ENCODE results near the gene CYS1. TPM values are rescaled to one million over a fixed set of nuclear protein-coding genes. Genes with fewer than 3 reads are reported as not detected.

The CYS1 gene
- total RNA-seq, 1 donor = 0.10 TPM

GRCh38 chr2:10053351-10053750, 26.9 kb downstream of the CYS1 start:
- Histone ChIP-seq H3K27me3 (ENCODE audit: insufficient read depth, low read length) (no peaks in the 10 kb centered on the region), H3K4me1 (ENCODE audit: insufficient read depth, low read length) (peaks cover 9% of the 10 kb centered on the region), H3K9me3 (ENCODE audit: low read depth, low read length) (no peaks in the 10 kb centered on the region), H3K4me3 (ENCODE audit: low read length) (no peak overlapping the region)

GRCh38 chr2:10052216-10052615, 28.0 kb downstream of the CYS1 start:
- Histone ChIP-seq H3K4me3 (ENCODE audit: low read length) (no peak overlapping the region), H3K4me1 (ENCODE audit: insufficient read depth, low read length) (peaks cover 6% of the 10 kb centered on the region), H3K9me3 (ENCODE audit: low read depth, low read length) (no peaks in the 10 kb centered on the region), H3K27me3 (ENCODE audit: insufficient read depth, low read length) (no peaks in the 10 kb centered on the region)

- Histone ChIP-seq H3K27me3 (ENCODE audit: insufficient read depth, low read length) (no peaks in the 10 kb centered on the region), H3K4me3 (ENCODE audit: low read length) (no peak overlapping the region), H3K4me1 (ENCODE audit: insufficient read depth, low read length) (peaks cover 9% of the 10 kb centered on the region)
These were observed 31.6 kb downstream of the CYS1 start for GRCh38 chr2:10048501-10049171.

DNA sequence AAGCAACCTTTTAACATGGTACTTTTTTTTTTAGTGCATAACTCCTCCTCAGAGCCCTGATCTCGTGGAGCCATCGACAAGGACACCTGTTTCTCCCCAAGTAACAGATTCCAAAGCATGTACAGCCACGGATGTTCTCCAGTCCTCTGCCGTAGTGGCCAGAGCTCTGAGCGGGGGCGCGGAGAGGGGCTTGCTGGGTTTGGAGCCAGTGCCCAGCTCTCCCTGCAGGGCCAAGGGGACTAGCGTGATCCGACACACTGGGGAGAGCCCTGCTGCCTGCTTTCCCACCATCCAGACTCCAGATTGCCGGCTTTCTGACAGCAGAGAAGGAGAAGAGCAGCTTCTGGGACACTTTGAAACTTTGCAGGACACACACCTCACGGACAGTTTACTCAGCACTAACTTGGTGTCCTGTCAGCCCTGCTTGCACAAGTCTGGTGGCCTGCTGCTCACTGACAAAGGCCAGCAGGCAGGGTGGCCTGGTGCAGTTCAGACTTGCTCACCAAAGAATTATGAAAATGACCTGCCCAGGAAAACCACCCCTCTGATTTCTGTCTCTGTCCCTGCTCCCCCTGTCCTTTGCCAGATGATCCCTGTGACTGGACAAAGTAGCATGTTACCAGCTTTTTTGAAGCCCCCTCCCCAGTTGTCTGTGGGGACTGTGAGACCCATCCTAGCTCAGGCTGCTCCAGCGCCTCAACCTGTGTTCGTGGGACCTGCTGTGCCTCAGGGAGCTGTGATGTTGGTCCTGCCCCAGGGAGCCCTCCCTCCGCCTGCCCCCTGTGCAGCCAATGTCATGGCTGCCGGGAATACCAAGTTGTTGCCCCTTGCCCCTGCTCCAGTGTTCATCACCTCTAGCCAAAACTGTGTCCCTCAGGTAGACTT, 32.4 kb downstream of the CYS1 start:
- Histone ChIP-seq H3K4me1 (ENCODE audit: insufficient read depth, low read length) (peaks cover 10% of the 10 kb centered on the region), H3K9me3 (ENCODE audit: low read depth, low read length) (no peaks in the 10 kb centered on the region), H3K27me3 (ENCODE audit: insufficient read depth, low read length) (no peaks in the 10 kb centered on the region), H3K4me3 (ENCODE audit: low read length) (no peak overlapping the region)

More at GRCh38 chr2:10048501-10049171, 31.6 kb downstream of the CYS1 start:
- H3K9me3 ChIP-seq (ENCODE audit: low read depth, low read length) = no peaks in the 10 kb centered on the region

- Histone ChIP-seq H3K4me3 (ENCODE audit: low read length) (no peak overlapping the region), H3K27me3 (ENCODE audit: insufficient read depth, low read length) (no peaks in the 10 kb centered on the region), H3K9me3 (ENCODE audit: low read depth, low read length) (no peaks in the 10 kb centered on the region), H3K4me1 (ENCODE audit: insufficient read depth, low read length) (peaks cover 19% of the 10 kb centered on the region)
These were observed 33.3 kb downstream of the CYS1 start for GRCh38 chr2:10046931-10047330.

DNA sequence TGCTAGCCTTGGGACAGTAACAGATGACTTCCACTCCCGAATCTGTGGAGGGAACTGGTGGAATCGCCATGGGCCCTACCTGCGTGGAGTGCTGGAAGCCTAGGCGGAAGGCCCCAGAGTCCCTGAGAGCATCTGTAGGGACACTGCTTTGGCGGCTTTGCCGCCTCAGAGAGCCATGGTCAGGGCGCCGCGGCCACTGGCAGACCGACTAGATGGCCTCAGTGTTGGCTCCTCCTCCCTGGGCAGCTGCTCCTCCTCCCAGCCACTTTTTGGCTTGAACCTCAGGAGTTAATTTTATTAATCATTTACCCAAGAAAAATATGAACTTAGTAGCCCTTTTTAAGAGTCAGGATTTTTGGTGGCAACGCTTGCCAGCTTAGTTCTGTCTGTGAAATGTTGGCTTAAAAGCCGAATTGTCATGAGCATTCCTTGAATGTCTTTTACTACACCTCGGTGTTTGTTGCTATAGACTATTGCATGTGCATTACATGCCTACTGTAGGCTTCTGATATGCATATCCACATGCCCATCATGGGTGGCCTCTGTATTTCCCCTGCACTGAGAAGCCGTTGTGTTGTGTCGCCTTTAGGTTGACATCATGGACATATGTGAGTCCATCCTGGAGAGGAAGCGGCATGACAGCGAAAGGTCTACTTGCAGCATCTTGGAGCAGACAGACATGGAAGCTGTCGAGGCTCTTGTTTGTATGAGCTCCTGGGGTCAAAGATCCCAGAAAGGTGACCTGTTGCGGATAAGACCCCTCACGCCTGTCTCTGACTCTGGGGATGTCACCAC, 34.5 kb downstream of the CYS1 start:
- Histone ChIP-seq H3K4me1 (ENCODE audit: insufficient read depth, low read length) (peaks cover 19% of the 10 kb centered on the region), H3K9me3 (ENCODE audit: low read depth, low read length) (no peaks in the 10 kb centered on the region), H3K4me3 (ENCODE audit: low read length) (no peak overlapping the region), H3K27me3 (ENCODE audit: insufficient read depth, low read length) (no peaks in the 10 kb centered on the region)

- H3K4me3 ChIP-seq (ENCODE audit: low read length) = peak overlapping the region; percentile 37
- H3K27me3 ChIP-seq (ENCODE audit: insufficient read depth, low read length) = no peaks in the 10 kb centered on the region
- H3K4me1 ChIP-seq (ENCODE audit: insufficient read depth, low read length) = peaks cover 19% of the 10 kb centered on the region
- H3K9me3 ChIP-seq (ENCODE audit: low read depth, low read length) = no peaks in the 10 kb centered on the region
These were observed 36.2 kb downstream of the CYS1 start for GRCh38 chr2:10043906-10044601.

DNA sequence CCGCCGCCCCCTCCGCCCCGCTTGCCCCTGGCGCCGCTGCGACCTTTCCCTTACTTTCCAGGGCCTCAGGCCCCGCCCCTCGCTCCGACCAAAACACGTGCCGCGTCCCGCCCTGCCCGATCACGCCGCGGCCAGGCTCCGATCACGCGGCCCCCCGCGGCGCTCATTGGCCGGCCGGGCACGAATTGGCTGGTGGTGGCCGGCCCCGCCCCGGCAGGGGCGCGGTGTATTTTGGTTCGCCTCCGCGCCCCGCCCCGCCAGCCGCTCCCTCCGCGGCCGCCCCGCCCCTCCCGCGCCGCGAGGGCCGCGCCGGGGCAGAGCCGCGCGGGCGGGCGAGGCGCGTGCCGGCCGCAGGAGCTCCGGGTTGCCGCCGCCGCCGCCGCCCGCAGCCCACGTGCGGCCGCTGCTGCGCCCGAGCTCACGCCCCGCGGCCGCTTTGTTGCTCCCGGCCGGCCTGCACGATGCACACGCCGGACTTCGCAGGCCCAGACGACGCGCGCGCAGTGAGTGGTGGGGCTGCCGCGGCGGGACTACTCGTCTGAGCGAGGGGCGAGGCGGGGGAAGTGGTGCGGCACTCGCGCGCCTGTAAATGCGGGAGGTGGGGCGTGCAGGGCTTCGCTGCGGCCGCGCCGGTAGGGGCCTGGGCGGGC, 36.8 kb downstream of the CYS1 start, which contains the start of gene KLF11:
Gene KLF11 (plus strand): TSS at position 295 of the 650 bp plus-strand sequence. CDS start 167 bp downstream, at position 462.
- Histone ChIP-seq H3K27me3 (ENCODE audit: insufficient read depth, low read length) (no peaks in the 10 kb centered on the region), H3K4me3 (ENCODE audit: low read length) (peak within 1 kb of the TSS; percentile 39), H3K9me3 (ENCODE audit: low read depth, low read length) (no peaks in the 10 kb centered on the region), H3K4me1 (ENCODE audit: insufficient read depth, low read length) (peaks cover 19% of the 10 kb centered on the region)

GRCh38 chr2:10042301-10043161, 37.7 kb downstream of the CYS1 start:
- Histone ChIP-seq H3K27me3 (ENCODE audit: insufficient read depth, low read length) (no peaks in the 10 kb centered on the region), H3K4me1 (ENCODE audit: insufficient read depth, low read length) (peaks cover 24% of the 10 kb centered on the region), H3K9me3 (ENCODE audit: low read depth, low read length) (no peaks in the 10 kb centered on the region), H3K4me3 (ENCODE audit: low read length) (peak overlapping the region; percentile 39)

DNA sequence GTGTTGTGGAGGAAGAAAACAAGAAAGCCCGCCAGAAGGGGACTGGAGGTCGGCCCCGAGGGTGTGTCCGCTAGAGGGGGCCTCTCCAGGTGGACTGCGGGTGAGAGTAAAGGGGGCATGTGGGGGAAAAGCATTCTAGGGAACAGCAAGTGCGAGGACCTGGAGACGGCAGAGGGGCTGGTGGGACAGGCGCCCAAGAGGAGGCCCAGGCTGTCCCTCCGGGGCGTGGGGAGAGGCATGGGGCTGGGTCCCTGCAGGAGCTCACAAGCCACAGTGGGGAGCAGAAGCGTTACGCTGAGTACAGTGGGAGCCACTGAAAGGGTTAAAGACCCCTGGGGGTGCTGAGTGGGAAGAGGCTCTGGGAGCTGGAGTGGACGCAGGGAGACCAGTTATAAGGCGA, 38.5 kb downstream of the CYS1 start:
- Histone ChIP-seq H3K9me3 (ENCODE audit: low read depth, low read length) (no peaks in the 10 kb centered on the region), H3K27me3 (ENCODE audit: insufficient read depth, low read length) (no peaks in the 10 kb centered on the region), H3K4me1 (ENCODE audit: insufficient read depth, low read length) (peaks cover 33% of the 10 kb centered on the region), H3K4me3 (ENCODE audit: low read length) (no peak overlapping the region)

GRCh38 chr2:10039658-10040410, 40.4 kb downstream of the CYS1 start:
- Histone ChIP-seq H3K27me3 (ENCODE audit: insufficient read depth, low read length) (no peaks in the 10 kb centered on the region), H3K4me3 (ENCODE audit: low read length) (no peak overlapping the region), H3K9me3 (ENCODE audit: low read depth, low read length) (no peaks in the 10 kb centered on the region), H3K4me1 (ENCODE audit: insufficient read depth, low read length) (peaks cover 50% of the 10 kb centered on the region)

DNA sequence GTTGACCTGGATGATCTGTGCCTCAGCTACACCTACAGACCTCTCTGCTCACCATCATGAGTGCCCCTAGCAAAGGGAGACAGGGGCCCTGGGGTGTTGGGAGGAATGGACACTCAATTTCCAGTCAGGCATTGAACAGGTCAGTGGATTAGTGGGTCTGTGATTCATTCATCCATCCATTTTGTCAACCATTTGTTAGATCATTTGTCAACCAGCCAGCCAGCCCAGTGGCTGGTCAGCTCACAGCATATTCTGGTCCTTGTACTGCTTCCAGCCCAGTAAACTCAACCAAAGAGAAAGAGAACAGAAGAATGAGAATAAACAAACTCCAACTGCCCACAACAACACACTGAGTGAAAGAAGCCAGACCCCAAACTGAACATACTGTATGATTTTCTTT, 41.5 kb downstream of the CYS1 start:
- H3K4me1 ChIP-seq (ENCODE audit: insufficient read depth, low read length) = peaks cover 54% of the 10 kb centered on the region
- H3K27me3 ChIP-seq (ENCODE audit: insufficient read depth, low read length) = no peaks in the 10 kb centered on the region
- no peak overlapping the region for H3K4me3 ChIP-seq (ENCODE audit: low read length)
- no peaks in the 10 kb centered on the region for H3K9me3 ChIP-seq (ENCODE audit: low read depth, low read length)

DNA sequence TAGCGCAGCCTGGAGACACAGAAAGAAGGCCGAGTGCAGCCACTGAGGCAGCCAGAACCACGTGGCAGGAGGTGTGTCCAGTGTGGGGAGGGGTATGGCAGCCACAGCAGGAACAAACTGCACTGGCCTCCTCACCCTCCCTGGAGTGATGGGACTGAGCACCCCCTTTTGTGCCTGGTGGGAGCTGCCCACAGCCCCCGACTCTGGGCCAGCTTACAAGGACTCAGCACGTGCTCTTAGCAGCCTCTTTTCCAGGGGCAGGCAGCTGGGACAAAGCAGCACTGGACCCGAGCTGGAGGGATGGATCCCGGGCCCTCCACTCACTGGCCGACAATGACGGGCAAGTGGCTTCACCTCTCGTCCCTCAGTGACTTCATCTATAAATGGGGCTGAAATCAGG, 42.1 kb downstream of the CYS1 start:
- no peaks in the 10 kb centered on the region for H3K27me3 ChIP-seq (ENCODE audit: insufficient read depth, low read length)
- H3K4me3 ChIP-seq (ENCODE audit: low read length) = no peak overlapping the region
- peaks cover 59% of the 10 kb centered on the region for H3K4me1 ChIP-seq (ENCODE audit: insufficient read depth, low read length)
- no peaks in the 10 kb centered on the region for H3K9me3 ChIP-seq (ENCODE audit: low read depth, low read length)

Measured in mononuclear cell (primary cell).